Measurements from ENCODE around the gene MLC1.

- TF ChIP-seq CTCF (IDR thresholded peaks at IDR 0.05) = no peak
- no peak for TF ChIP-seq EZH2 (IDR thresholded peaks at IDR 0.05; ENCODE audit: borderline replicate concordance, insufficient read depth, low read depth, low read length, poor library complexity, severe bottlenecking)
Measured at GRCh38 chr22:50027639-50028537, 57.3 kb downstream of the MLC1 start.
